ENCODE results near the gene ITGB6.

DNA sequence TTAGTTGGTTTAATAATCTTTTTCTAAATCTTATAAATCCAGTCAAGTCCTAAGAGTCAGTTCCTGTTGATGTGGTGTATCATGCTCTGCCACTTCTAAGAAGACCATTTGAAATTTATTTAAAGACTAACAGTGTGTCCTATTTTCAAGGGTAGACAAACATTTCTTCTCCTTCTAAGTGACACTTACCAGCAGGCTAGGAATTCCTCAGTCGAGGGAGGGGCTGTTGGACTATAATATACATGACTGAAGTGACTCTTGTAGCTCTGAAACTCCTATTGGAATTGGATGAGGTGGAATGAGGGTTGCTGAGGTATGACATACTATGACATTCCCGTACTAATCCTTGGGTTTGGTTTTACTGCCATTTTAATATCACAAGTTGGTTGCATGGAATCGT, 30.6 kb downstream of the ITGB6 start:
- TF ChIP-seq, protein P1, sequence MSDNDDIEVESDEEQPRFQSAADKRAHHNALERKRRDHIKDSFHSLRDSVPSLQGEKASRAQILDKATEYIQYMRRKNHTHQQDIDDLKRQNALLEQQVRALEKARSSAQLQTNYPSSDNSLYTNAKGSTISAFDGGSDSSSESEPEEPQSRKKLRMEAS (IDR thresholded peaks at IDR 0.05), result no peak
- TF ChIP-seq NANOG (IDR thresholded peaks at IDR 0.05; ENCODE audit: insufficient read depth, low read depth, low read length, poor library complexity, severe bottlenecking), result no peak

All from H1 (cell line).